HG02870 (cell line): ENCODE results near the gene IL22.

Experiments
- ATAC-seq: cut with Tn5 transposase; IDR thresholded peaks from one replicate; pipeline ENCODE4 v1.9.1; 2021; ENCODE audit warnings: mild to moderate bottlenecking, moderate library complexity; ENCODE audit not compliant: unreplicated experiment

IL22 gene

DNA sequence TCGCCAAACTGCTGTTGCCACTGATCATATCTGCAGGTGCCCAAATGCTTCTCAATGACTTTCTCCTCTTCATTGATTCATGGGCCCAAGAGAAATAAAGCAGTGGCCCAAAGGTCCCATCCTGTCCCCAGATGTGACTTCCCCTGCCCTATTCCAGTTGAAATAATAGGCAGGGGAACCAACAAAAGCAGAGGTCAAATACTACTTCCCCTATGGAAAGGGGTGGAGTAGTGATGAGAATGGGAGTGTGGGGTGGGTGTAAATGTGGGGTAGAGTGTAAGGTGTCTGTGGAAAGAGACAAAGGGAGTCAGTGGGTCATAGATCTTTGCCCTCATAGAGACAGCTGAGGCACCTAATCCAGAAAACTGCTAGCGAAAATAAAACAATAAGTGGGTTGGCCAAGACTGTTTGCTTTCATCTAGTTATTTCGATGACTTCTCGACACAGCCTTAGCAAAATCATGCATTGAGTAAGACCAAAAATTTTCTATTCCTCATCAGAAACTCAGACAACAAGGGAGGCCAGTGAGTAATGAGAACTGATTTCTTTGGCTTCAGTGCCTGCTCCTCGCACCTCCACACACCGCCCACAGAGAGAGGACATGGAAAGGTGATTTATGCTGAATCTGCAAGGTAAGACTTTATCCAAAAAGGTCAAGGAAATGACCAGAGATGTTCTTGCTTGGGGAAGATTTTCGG, 10.9 kb upstream of the IL22 start:
- no peak for ATAC-seq

DNA sequence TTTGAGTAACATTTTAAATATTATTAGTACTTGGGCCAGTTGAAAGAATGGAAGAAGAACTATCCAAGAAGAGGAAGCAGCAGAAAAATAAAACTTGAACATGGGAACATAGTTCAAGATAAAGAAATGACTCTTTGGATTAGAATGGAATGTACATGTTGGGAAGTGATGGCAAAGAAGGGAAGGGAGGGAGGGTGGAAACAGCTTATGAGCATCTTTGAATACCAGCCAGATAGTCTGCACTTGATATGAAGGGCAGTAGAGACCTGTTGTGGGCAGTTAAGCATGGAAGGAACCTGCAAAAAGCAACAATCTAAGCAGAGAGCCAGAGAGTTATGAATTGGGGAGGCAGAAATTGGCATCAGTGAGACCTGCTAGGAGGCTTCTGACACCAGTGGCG, 10.0 kb upstream of the IL22 start:
- ATAC-seq = no peak

DNA sequence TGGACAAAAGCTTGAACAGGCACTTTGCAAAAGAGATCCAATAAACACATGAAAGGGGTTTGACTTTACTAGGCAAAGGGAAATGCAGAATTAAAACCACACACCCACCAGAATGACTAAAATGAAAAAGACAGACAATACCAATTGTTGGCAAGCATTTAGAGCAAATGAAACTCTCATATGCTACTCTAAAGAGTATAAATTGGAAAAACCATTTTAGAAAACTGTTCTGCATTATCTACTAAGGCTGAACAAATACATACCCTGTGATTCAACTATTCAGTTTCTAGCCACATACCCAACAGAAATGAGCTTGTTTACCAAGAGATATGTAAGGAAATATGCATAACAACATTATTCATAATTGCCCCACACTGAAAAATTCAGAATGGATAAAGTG, 8.5 kb upstream of the IL22 start:
- ATAC-seq = no peak

GRCh38 chr12:68260153-68260552, 6.7 kb upstream of the IL22 start:
- ATAC-seq = no peak

DNA sequence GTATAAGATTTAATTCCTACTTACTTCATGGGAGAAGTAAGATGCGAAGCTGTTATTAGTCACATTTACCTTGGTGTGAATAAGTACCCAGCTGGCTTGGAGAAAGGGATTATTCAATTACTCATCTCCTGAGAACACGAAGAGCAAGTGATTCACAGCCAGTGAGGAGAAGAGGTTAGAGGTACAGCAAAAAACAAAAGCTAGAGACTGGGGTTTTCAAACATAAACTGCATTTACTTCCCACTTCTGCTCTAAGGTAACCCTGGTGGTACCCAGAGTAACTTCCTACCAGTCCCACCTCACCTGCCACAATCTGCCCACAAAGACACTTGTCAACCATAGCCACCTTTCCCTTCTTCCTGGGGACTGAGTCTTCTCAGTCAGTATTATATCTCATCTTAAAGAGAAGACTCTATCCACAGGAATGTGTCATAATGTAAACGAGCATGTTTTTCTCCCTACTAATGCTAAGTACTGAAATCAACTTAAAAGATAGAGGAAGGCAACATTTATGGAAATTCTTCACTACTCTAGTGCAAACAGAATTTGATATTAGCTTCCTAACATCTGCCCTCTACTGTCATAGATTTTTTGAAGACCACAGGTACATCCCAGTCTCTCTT, 6.0 kb upstream of the IL22 start:
- no peak for ATAC-seq

- no peak for ATAC-seq
Measured at GRCh38 chr12:68252077-68252476, 1.3 kb downstream of the IL22 start.

DNA sequence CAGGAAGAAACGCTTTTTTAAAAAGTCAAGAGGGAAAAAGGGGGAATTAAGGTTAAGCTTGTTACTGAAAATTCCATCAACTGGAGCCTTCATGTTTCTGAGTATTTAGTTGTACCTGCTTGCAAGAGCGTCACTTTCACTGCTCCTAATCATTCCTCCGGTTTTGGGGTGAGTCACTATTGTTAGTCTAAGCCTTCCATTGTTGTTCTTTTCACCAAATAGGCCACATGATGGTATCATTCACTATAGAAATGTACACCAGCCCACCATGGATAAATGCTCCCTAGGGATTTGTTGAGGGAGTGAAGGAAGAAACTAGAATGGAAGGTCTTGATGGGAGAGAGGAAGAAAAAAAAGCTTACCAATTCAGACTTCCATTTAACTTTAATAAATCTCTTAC, 3.0 kb downstream of the IL22 start:
- no peak for ATAC-seq

DNA sequence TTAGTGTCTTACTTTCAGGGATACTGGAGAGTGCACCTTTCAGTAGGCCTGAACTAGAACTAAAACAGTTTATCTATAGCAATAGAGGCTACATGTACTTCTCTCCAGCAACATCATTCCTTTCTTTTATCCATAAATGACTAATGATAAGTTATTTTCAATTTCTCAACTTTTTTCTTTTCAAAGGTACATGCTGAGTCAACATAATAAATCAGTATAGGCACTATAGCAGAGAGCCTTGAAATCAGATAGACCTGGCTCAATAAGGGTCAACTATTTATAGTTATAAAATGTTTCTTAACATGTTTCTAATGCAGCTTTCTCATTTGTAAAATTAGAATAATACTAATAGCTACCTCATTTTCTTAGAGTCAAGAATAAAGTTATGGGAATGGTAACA, 5.6 kb downstream of the IL22 start:
- ATAC-seq = no peak

DNA sequence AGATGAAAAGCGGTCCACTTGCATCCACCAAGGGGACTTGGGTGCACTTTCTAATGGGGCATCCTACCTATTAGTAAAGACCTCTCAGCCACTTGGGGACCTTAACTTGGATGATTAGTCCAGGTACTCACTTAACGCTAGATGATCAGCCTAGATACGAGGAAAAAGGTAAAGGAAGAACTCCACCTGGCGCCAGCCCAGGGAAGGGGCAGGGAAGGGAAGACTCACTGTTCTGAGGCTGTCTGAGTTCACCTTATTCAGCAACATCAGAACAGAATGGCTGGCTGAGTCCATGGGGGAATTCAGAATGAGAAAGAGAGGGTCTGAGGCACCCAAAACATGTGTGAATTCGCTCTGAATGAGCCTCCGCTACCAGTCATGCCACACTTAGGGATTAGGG, 7.1 kb downstream of the IL22 start:
- ATAC-seq = no peak

DNA sequence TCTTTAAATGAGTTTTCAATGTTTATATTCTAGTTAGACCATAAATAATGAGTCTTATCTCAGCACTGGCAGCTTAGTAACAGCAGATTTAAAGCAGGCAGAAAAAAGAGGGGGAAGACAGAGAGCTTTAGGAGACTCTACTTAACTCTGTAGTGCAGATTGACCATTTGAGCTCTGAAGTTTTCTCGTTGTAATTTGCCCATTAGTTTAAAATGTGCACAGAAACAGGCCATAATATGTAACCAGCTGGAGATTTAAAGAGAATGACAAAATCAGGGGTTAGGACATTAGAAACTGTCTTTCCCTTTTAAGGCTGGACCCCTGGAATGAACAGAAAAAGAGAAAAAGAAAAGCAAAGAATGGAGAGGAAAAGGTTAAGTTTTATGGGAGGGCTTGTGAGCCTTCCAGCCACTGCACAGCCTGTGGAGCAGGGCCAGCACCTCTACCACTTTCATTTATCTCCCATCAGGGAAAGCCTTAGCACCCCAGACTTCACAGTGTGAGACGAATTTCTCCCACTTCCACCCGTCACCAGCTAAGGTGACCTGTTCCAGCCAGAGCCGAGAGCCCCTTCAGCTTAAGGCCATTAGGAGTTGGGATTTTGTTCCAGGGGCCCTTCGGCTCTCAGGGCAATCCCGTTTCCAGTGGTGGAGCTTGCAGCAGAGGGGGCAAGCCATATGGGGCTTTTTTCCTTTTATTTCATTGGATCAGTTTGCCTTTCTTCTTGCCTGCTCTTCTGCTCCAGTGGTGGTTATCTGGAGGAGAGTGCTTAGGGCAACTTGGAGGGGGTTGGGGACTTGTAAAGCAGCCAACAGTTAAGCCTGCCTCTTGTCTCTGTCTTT, 8.0 kb downstream of the IL22 start:
- ATAC-seq = no peak

GRCh38 chr12:68242777-68243176, 10.6 kb downstream of the IL22 start:
- ATAC-seq = no peak

- ATAC-seq = peak; percentile 98
Measured at GRCh38 chr12:68240975-68241374, 12.4 kb downstream of the IL22 start.

- no peak for ATAC-seq
Measured at GRCh38 chr12:68240079-68240478, 13.3 kb downstream of the IL22 start.

DNA sequence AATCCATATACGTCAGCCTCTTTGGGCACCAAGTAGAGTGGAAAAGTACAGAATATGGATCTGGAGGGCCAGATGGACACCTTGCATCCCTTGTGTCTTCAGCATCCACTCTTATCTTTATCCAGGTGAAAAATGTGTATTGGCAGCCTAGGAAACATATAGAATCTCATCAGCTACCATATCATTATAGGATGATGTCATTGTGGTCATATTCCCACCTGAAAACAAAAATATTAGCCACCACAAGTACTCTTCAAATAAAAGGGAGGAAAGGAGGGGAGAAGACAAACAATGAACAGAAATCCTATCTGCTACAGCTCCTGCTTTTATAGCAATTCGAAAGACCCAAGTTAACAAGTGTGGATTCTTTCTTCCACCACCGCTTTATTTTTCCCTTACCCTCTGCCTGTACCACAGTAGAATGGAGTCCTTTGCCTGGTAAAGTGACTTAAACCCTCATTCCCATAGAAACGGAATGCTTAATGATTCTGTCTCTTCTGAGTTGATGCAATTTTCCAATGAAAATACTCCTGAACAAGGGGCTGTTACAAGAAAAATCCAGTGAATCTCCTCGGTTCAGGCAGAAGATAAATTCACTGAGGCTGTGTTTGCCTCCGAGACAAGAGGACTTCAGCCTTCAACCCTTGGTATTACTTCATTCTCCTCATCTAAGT, 14.0 kb downstream of the IL22 start:
- ATAC-seq = no peak

DNA sequence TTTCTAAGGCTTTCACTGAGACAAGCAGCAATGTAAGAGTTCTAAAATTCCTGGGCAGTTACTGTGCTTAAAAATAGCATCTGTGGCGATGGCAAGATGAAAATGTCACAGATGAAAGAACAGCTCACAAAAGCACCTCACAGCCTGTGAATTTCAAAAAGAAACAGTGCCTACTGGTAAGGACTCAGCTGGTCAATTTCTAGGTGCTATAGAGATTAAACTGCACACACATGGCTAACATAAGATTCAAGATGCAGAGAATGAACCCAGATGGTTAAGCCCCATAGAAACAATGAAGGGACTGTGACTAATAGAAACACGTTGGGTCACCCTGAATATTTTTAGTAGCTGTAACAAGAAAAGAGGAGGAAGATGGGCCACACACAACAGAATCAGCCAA, 15.8 kb downstream of the IL22 start:
- no peak for ATAC-seq

DNA sequence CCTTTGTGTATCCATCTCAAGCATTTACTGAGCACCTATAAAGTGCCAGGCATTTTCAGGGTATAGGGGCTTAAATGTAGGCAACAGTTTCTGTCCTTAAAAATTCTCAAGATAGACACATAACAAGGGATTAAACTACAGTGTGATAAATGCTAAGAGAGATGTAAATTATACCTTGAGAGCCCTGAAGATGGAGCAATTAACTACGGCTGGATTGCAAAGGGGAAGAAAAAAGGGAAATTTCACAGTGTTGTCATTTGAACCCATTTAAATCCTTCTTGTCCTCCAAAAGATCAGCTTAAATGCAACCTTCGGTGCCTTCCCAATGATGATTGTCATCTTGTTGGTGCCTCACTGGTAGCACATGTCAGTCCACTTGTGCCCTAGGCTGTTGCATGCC, 16.3 kb downstream of the IL22 start:
- ATAC-seq = no peak

DNA sequence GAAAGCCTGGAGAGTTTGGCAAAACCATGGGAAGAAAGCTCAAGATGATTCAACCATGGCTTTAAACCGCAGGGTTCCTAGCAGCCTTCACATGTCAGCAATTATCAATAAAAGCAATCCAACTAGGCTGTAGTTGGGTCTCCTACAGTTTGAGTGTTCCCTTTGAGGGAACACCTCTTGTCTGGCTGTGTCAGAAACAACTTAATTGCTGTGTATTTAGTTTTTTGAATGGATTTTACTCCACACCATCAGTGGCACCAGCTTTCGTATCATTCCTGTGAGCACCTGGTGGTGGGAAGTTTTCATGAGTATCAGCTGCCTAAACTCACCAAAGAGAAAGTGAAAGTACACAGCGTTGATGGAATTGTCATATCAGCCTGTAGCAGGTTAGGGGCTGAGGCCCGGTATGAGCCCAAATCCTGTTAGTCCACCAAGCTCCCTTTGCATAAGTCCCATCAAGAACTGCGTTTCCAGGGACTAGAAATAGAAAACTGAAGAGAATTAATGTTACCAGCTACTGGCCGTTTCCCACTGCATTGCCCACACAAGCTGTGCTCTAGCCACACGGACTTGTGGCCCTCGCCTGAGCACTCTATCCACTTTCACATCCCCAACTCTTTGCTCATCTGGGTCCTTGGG, 16.9 kb downstream of the IL22 start:
- peak; percentile 52 for ATAC-seq

DNA sequence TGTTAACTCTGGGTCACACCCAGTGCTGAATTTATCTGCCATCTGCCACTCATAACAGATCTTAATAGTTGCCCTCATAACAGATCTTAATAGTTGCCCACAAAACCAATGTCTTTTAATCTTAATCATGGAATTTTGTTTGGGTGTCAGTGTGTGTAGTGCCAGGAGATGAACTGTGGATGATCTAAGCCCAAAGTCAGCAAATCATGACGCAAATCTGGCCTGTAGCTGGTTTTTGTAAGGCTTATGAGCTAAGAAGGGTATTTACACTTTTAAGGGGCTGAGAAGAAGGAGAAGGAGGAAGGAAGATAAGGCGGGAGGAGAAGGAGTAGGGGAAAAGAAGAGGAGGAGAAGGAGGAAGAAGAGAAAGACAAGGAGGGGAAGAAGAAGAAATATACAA, 17.8 kb downstream of the IL22 start:
- no peak for ATAC-seq

- ATAC-seq = no peak
Measured at GRCh38 chr12:68234140-68234539, 19.3 kb downstream of the IL22 start.

- no peak for ATAC-seq
Measured at GRCh38 chr12:68233498-68233897, 19.9 kb downstream of the IL22 start.

DNA sequence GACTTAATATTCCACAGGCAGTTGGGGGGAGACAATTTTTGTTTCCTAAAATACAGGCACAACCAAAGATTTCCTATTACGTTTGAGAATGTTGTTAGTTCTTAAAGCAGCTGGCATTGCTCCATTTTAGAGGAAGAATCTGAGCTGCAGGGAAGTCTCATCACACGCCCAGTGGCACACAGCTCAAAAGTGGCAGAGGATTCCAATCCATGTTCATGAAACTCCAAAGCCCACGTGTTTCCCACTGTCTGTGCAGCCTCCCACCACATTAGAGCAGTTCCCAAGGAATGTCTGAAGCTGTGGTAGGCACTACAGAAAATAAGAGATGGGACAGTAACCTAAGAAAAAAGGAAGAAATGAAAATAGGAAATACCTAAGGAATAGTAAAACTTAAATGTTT, 21.7 kb downstream of the IL22 start:
- ATAC-seq = no peak
